Gastroesophageal sphincter (tissue), 4 donors: ENCODE data around the gene RNU1-4. TPM values are rescaled to one million over a fixed set of nuclear protein-coding genes. Genes with fewer than 3 reads are reported as not detected.
"Not testable (repeated sequence)": the region's sequence is repeated elsewhere in the genome, so short reads cannot be mapped to it uniquely, and the experiment has no call there.

Experiments
- ATAC-seq: fragments of 150-250 bp; one replicate; pipeline ENCODE4 v1.9.1; 2016; ENCODE audit warnings: mild to moderate bottlenecking, moderate library complexity
- H3K27ac ChIP-seq, 4 donors: fragments of 200-600 bp; sonication (generic) in 3 of 4; 1 replicate in 3 of 4; 2 replicates in 1 of 4; pipeline ENCODE4 v1.5.1; 2016 to 2019
- H3K27me3 ChIP-seq: fragments of 200-600 bp; sonication (generic); one replicate; pipeline ENCODE4 v1.5.1; 2019
- H3K36me3 ChIP-seq, 2 donors: fragments of 200-600 bp; sonication (generic); one replicate each; pipeline ENCODE4 v1.5.1; 2019; ENCODE audit warnings: control low read depth in 1 of 2
- H3K4me1 ChIP-seq, 3 donors: fragments of 200-600 bp; sonication (generic); 1 replicate in 2 of 3; 2 replicates in 1 of 3; pipeline ENCODE4 v1.5.1; 2016 to 2019; ENCODE audit warnings: control low read depth in 2 of 3
- H3K4me3 ChIP-seq, 2 donors: fragments of 200-600 bp; sonication (generic); one replicate each; pipeline ENCODE4 v1.5.1; 2019; ENCODE audit warnings: mild to moderate bottlenecking in 1 of 2, moderate library complexity in 1 of 2
- H3K9me3 ChIP-seq, 3 donors: fragments of 200-600 bp; sonication (generic); one replicate each; pipeline ENCODE4 v1.5.1; 2017 to 2019; ENCODE audit warnings: control low read depth in 2 of 3
- EP300 ChIP-seq: sonication (generic); formaldehyde crosslinking; IDR thresholded peaks from one replicate; pipeline ENCODE4 v1.6.1; 2017; ENCODE audit warnings: antibody characterized with exemption, mild to moderate bottlenecking
- POLR2A ChIP-seq, 2 donors: fragments of 450-650 bp; IDR thresholded peaks; one replicate each; pipeline ENCODE4 v1.6.1; 2017; ENCODE audit warnings: antibody characterized with exemption in 2 of 2, mild to moderate bottlenecking in 2 of 2, moderate library complexity in 1 of 2
- POLR2AphosphoS5 ChIP-seq: sonication (generic); formaldehyde crosslinking; IDR thresholded peaks from one replicate; pipeline ENCODE4 v1.6.1; 2017; ENCODE audit warnings: antibody characterized with exemption
- WGBS, 2 donors: methylation state at CpG; one replicate each; pipeline ENCODE4 v1.1.5; 2018; ENCODE audit warnings: low coverage in 1 of 2; 5-methylcytosine and 5-hydroxymethylcytosine counted together
- total RNA-seq, 4 donors: library from RNA; depleted of rRNA; stranded (reverse); fragments of >200 nt; gene quantifications; one replicate each; pipeline ENCODE4 v1.1.0, GENCODE V29; 2016
- TF ChIP-seq, protein P1 (sequence below), 4 experiments: fragments of 200-600 bp in 2 of 4; fragments of 450-650 bp in 2 of 4; sonication (generic) in 1 of 4; IDR thresholded peaks; one replicate each; pipeline ENCODE4 v1.5.1; 2017 to 2019; ENCODE audit warnings: antibody characterized with exemption in 4 of 4, mild to moderate bottlenecking in 2 of 4, moderate library complexity in 2 of 4

RNU1-4 gene
- total RNA-seq, 4 donors from 2014 or later: under 0.01 TPM; not detected in 1

DNA sequence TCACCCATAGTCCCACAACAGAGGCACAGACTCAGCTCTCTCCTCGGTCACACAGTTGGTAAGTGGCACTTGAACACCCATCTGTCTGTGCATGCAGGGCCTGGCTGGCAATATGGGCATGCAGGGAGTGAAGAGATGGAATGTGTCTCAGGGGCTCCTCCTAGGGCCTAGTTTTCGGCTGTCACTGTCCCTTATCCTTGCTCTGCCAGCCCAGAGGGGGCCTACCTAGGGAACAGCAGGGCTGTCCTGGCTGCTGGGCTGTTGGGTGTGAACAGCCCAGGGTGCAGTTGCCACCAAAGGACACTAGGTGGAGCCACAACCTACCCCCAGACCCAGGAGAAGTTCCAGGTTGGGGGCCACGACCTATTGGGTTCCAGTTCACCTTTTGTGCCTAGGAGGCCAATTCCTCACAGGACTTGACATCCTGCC lies 30.6 kb upstream of the RNU1-4 start:
- not testable (repeated sequence) for H3K27ac ChIP-seq, H3K36me3 ChIP-seq, H3K4me3 ChIP-seq, H3K9me3 ChIP-seq, H3K4me1 ChIP-seq
- peaks cover 15% of the 10 kb centered on the region for H3K27me3 ChIP-seq
- TF ChIP-seq, protein P1, sequence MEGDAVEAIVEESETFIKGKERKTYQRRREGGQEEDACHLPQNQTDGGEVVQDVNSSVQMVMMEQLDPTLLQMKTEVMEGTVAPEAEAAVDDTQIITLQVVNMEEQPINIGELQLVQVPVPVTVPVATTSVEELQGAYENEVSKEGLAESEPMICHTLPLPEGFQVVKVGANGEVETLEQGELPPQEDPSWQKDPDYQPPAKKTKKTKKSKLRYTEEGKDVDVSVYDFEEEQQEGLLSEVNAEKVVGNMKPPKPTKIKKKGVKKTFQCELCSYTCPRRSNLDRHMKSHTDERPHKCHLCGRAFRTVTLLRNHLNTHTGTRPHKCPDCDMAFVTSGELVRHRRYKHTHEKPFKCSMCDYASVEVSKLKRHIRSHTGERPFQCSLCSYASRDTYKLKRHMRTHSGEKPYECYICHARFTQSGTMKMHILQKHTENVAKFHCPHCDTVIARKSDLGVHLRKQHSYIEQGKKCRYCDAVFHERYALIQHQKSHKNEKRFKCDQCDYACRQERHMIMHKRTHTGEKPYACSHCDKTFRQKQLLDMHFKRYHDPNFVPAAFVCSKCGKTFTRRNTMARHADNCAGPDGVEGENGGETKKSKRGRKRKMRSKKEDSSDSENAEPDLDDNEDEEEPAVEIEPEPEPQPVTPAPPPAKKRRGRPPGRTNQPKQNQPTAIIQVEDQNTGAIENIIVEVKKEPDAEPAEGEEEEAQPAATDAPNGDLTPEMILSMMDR (IDR thresholded peaks at IDR 0.05): peak in 2 of 4 experiments; percentile 10 to 60
- WGBS, 2 donors: 30 to 42% methylated on average over 2 of the region's 3 CpGs
- peak; percentile 64 for ATAC-seq

DNA sequence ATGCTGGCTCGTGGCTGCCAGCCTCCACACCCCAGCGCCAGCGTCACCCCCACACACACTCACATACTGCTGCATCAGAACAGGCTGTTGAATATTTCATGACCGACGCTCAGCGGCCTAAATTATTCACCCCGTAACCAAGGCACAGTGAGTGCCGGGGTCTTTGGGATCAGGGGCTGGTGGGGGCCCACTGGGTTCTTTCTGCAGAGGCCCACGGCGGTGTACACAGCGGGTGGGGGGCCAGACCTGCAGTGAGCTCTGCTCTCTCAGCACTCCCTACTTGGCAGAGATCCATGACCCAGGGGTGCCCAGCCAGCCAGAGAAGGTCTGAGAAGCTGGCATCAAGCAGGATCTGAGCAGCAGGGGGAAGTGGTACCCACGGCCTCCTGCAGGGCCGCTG lies 29.7 kb upstream of the RNU1-4 start:
- not testable (repeated sequence) for H3K4me3 ChIP-seq, H3K9me3 ChIP-seq, H3K27ac ChIP-seq, ATAC-seq, H3K36me3 ChIP-seq, H3K4me1 ChIP-seq
- H3K27me3 ChIP-seq: peaks cover 15% of the 10 kb centered on the region
- no CpG with 5 or more reads among the region's 13 CpGs for WGBS, 2 donors

DNA sequence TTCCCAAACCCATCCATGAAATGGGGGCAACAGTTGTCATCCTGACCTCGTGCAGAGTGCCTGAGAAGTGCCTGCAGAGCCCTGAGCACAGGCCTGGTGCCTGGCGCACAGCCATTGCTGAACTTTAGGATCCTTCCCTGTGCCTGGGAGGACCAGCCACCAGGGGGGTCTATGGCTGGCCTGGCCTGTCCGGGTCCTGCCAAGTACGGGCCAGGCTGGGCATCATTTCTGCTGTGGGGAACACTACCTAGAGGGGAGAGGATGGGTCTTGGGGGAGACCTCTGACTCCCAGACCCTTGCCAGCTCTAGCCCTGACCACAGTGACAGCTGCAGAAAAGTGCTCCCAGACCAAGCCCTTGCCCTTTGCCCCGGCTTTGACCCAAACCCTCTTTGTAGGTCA lies 28.2 kb upstream of the RNU1-4 start:
- WGBS, 2 donors: no CpG with 5 or more reads among the region's 5 CpGs
- not testable (repeated sequence) for H3K27ac ChIP-seq, H3K4me1 ChIP-seq, H3K9me3 ChIP-seq, H3K4me3 ChIP-seq, H3K36me3 ChIP-seq, ATAC-seq
- H3K27me3 ChIP-seq: peaks cover 23% of the 10 kb centered on the region

DNA sequence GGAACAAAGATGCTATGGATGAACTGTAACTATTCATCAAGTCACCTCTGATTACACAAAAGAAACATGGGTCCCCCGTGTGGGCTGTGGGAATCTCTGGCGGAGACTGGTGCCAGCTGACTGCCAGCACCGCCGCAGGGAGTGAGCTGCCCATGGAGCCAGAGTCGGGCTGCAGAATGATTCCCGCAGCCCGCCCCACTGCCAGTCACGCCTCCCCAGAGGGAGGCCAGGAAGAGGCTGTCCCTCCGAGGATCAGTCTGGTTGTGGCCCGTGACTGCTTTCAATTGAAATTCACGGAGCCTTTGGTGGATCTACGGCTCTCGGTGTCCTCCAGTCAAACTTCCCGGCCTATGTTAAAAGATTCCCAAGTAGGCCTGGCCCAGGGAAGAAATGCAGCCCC lies 27.7 kb upstream of the RNU1-4 start:
- not testable (repeated sequence) for H3K27ac ChIP-seq, ATAC-seq, H3K9me3 ChIP-seq, H3K36me3 ChIP-seq, H3K4me3 ChIP-seq, H3K4me1 ChIP-seq
- no CpG with 5 or more reads among the region's 14 CpGs for WGBS, 2 donors
- H3K27me3 ChIP-seq: peaks cover 23% of the 10 kb centered on the region

DNA sequence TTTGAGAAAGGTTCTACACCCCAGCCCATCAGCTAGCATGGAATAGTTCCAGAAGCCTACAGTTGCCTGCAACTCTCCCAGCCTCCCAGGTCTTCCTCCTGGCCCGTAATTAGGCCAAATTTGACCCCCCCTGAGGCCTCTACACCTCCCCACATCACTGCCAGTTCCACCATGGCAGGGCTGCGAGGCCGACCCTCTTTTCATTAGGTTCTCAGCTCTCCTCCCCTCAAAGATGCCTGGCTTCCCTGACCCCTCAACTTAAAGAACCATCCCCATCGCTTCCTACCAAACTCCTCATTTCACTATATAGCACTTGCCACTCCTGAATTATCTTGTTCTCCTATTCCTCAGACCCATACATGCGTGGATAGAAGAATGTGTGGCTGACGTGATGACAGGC lies 27.3 kb upstream of the RNU1-4 start:
- not testable (repeated sequence) for H3K4me1 ChIP-seq, ATAC-seq, H3K36me3 ChIP-seq, H3K4me3 ChIP-seq, H3K27ac ChIP-seq, H3K9me3 ChIP-seq
- peaks cover 23% of the 10 kb centered on the region for H3K27me3 ChIP-seq
- 89 to 100% methylated on average over 2 to 3 of the region's 6 CpGs for WGBS, 2 donors

DNA sequence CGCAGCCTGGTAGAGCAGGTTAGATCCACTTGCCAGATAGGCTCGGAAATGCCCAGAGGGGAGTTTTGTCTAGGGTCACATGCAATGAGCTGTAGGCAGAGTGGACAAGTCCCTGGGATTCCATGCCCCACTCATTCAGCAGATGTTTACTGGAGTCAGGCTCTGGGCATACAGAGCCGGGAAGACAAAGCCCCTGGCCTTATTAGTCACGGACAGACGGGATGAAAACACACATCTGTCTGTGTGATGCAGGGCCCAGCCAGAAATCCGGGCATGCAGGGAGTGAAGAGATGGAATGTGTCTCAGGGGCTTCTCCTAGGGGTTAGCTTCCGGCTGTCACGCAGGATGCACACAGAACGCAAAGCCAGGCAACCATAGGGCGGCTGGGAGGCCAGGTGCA lies 26.8 kb upstream of the RNU1-4 start:
- H3K4me1 ChIP-seq, ATAC-seq, H3K36me3 ChIP-seq, H3K9me3 ChIP-seq, H3K4me3 ChIP-seq, H3K27ac ChIP-seq: not testable (repeated sequence)
- peaks cover 25% of the 10 kb centered on the region for H3K27me3 ChIP-seq
- no CpG with 5 or more reads among the region's 10 CpGs for WGBS, 2 donors

DNA sequence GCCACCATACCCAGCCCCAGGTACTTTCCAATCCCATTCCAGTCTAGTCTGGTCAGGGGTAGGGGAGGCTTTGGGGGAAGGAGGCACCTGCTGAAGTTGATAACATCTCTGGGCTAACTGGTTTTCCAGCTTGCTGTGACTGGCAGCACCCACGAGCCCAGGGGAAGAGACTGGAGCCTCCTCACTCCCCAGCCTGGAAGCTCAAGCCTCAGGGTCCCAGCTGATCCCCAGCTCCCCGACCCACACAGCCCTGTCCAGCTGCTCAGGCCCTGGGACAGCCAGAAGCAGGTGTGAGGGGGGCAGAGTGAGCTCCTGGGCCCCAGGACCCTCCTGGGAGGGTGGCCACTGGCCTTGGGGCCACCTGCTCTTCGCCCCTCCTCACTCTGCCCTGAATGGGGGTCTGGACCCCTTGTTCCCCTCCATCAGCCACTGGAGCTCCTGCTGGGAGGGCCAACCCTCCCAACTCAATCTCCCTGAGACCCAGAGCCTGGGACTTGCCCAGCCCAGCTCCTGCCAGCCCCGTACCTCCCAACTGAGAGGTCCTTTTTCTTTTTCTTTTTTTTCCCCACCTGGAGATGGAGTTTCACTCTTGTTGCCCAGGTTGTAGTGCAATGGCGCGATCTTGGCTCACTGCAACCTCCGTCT lies 23.5 kb upstream of the RNU1-4 start:
- H3K36me3 ChIP-seq: no peaks in the 10 kb centered on the region
- 92 to 93% methylated on average over 5 to 6 of the region's 7 CpGs for WGBS, 2 donors
- no peaks in the 10 kb centered on the region for H3K9me3 ChIP-seq
- no peak overlapping the region for H3K27ac ChIP-seq
- TF ChIP-seq, protein P1 (IDR thresholded peaks at IDR 0.05): no peak
- TF ChIP-seq POLR2A (IDR thresholded peaks at IDR 0.05) (no peak), POLR2AphosphoS5 (no peak), EP300 (no peak)
- H3K27me3 ChIP-seq: peaks cover 37% of the 10 kb centered on the region
- H3K4me1 ChIP-seq: no peaks in the 10 kb centered on the region
- ATAC-seq: no peak
- no peak overlapping the region for H3K4me3 ChIP-seq
